SK-N-SH (cell line): Measurements from ENCODE around the gene MUC5AC. TPM values are rescaled to one million over a fixed set of nuclear protein-coding genes. Genes with fewer than 3 reads are reported as not detected.

Experiments used
- CTCF ChIA-PET: fragments of 300-600, 350-600 bp; formaldehyde crosslinking; extraction: SDS; loops from one replicate; lab custom pipeline; 2021; lab: Yijun Ruan, JAX
- POLR2A ChIA-PET: fragments of 350-600 bp; sonication (Branson Sonifier 250); formaldehyde crosslinking; extraction: SDS; loops from one replicate; lab custom pipeline; 2020; ENCODE audit warnings: antibody characterized with exemption, inconsistent platforms; lab: Yijun Ruan, JAX
- DNase-seq: peaks from one replicate; pipeline ENCODE4 v3.0.0; 2012
- H2AFZ ChIP-seq: fragments of 200-600 bp; sonication (generic); 2 replicates; pipeline ENCODE4 v1.8.1; 2016; ENCODE audit warnings: antibody characterized with exemption, mild to moderate bottlenecking, low read depth
- H3F3A ChIP-seq: fragments of 200-600 bp; sonication (generic); replicated peaks from 2 replicates; pipeline ENCODE3; 2016; ENCODE audit warnings: antibody characterized with exemption, mild to moderate bottlenecking; ENCODE audit not compliant: insufficient read depth
- H3K27ac ChIP-seq, 2 experiments: fragments of 200-500 bp in 1 of 2; fragments of 200-600 bp in 1 of 2; sonication (Bioruptor generic) in 1 of 2; sonication (generic), shearing (Covaris generic) in 1 of 2; 2 replicates each; pipeline versions ENCODE4 v1.5.1 to v1.6.1; 2014 to 2016; ENCODE audit warnings: low read depth in 2 of 2, inconsistent platforms in 1 of 2, low read length in 1 of 2, mild to moderate bottlenecking in 1 of 2, mixed read lengths in 1 of 2
- H3K27me3 ChIP-seq: fragments of 200-600 bp; sonication (generic), shearing (Covaris generic); 2 replicates; pipeline ENCODE4 v1.6.1; 2016; ENCODE audit warnings: mixed run types; ENCODE audit not compliant: insufficient read depth
- H3K36me3 ChIP-seq, 2 experiments: fragments of 200-500 bp in 1 of 2; fragments of 200-600 bp in 1 of 2; sonication (Bioruptor generic) in 1 of 2; sonication (generic) in 1 of 2; replicated peaks in 1 of 2; 2 replicates each; pipeline versions ENCODE3 to v1.5.1; 2014 to 2016; ENCODE audit warnings: low read length in 1 of 2, mild to moderate bottlenecking in 1 of 2; ENCODE audit not compliant: insufficient read depth in 2 of 2, control insufficient read depth in 1 of 2
- H3K4me1 ChIP-seq, 2 experiments: fragments of 200-500 bp in 1 of 2; fragments of 200-600 bp in 1 of 2; sonication (Bioruptor generic) in 1 of 2; sonication (generic), shearing (Covaris generic) in 1 of 2; 2 replicates each; pipeline versions ENCODE4 v1.5.1 to v1.6.1; 2014 to 2016; ENCODE audit warnings: low read depth in 1 of 2, low read length in 1 of 2, mixed run types in 1 of 2; ENCODE audit not compliant: insufficient read depth in 2 of 2, control insufficient read depth in 1 of 2
- H3K4me2 ChIP-seq: fragments of 200-600 bp; sonication (generic), shearing (Covaris generic); 2 replicates; pipeline ENCODE4 v1.6.1; 2017; ENCODE audit warnings: mixed run types
- H3K4me3 ChIP-seq, 2 experiments: fragments of 200-500 bp in 1 of 2; fragments of 200-600 bp in 1 of 2; sonication (Bioruptor generic) in 1 of 2; sonication (generic), shearing (Covaris generic) in 1 of 2; 2 replicates each; pipeline versions ENCODE4 v1.5.1 to v1.8.1; 2014 to 2016; ENCODE audit warnings: low read depth in 2 of 2, inconsistent platforms in 1 of 2, low read length in 1 of 2, mild to moderate bottlenecking in 1 of 2, mixed read lengths in 1 of 2, moderate library complexity in 1 of 2
- H3K79me2 ChIP-seq: fragments of 200-600 bp; sonication (generic); 2 replicates; pipeline ENCODE4 v1.8.1; 2017; ENCODE audit warnings: mild to moderate bottlenecking; ENCODE audit not compliant: insufficient read depth
- H3K9ac ChIP-seq: fragments of 200-600 bp; sonication (generic); 2 replicates; pipeline ENCODE4 v1.6.1; 2017; ENCODE audit warnings: mixed run types
- H3K9me2 ChIP-seq: fragments of 200-600 bp; sonication (generic); 2 replicates; pipeline ENCODE4 v1.6.1; 2017; ENCODE audit warnings: mixed run types
- H3K9me3 ChIP-seq: fragments of 200-600 bp; sonication (generic); 2 replicates; pipeline ENCODE4 v1.6.1; 2017; ENCODE audit warnings: mixed run types, mild to moderate bottlenecking, moderate library complexity
- H4K20me1 ChIP-seq: fragments of 200-600 bp; sonication (generic); 2 replicates; pipeline ENCODE4 v1.6.1; 2017; ENCODE audit warnings: mild to moderate bottlenecking, mixed run types; ENCODE audit not compliant: insufficient read depth
- ELF1 ChIP-seq: IDR thresholded peaks from 2 replicates; pipeline ENCODE4 v1.4.0; 2012
- EP300 ChIP-seq, 2 experiments: IDR thresholded peaks; 2 replicates each; pipeline versions ENCODE4 v1.4.0 to v1.6.1; 2012; ENCODE audit warnings: borderline replicate concordance in 1 of 2, low read depth in 1 of 2, low read length in 1 of 2
- EZH2phosphoT487 ChIP-seq: fragments of 200-600 bp; sonication (generic); IDR thresholded peaks from 2 replicates; pipeline ENCODE4 v1.6.1; 2017; ENCODE audit warnings: low read depth, mixed run types, mild to moderate bottlenecking, antibody characterized with exemption, moderate library complexity, borderline replicate concordance
- FOXJ3 ChIP-seq: sonication (generic); formaldehyde crosslinking; IDR thresholded peaks from 2 replicates; pipeline ENCODE4 v1.5.1; 2020; ENCODE audit warnings: mild to moderate bottlenecking, missing genetic modification reagents
- FOXM1 ChIP-seq: IDR thresholded peaks from 2 replicates; pipeline ENCODE4 v1.4.0; 2012; ENCODE audit warnings: low read depth, mild to moderate bottlenecking
- GABPA ChIP-seq: IDR thresholded peaks from 2 replicates; pipeline ENCODE4 v1.4.0; 2012; ENCODE audit warnings: low read depth, mild to moderate bottlenecking
- JUND ChIP-seq: IDR thresholded peaks from 2 replicates; pipeline ENCODE4 v1.4.0; 2012
- MAX ChIP-seq: IDR thresholded peaks from 2 replicates; pipeline ENCODE4 v1.4.0; 2012; ENCODE audit warnings: low read depth
- MEF2A ChIP-seq: IDR thresholded peaks from 2 replicates; pipeline ENCODE4 v1.4.0; 2012; ENCODE audit warnings: low read depth, borderline replicate concordance
- NFIC ChIP-seq: IDR thresholded peaks from 2 replicates; pipeline ENCODE4 v1.4.0; 2012; ENCODE audit warnings: borderline replicate concordance
- NRF1 ChIP-seq: IDR thresholded peaks from 2 replicates; pipeline ENCODE4 v1.6.1; 2012; ENCODE audit warnings: low read depth, mild to moderate bottlenecking, low read length
- REST ChIP-seq: IDR thresholded peaks from 2 replicates; pipeline ENCODE4 v1.6.1; 2012; ENCODE audit warnings: mild to moderate bottlenecking, low read depth, low read length, moderate library complexity
- SIN3A ChIP-seq: IDR thresholded peaks from 2 replicates; pipeline ENCODE4 v1.6.1; 2012; ENCODE audit warnings: low read depth, mild to moderate bottlenecking, low read length, moderate library complexity, borderline replicate concordance
- SMC3 ChIP-seq: IDR thresholded peaks from 2 replicates; pipeline ENCODE4 v1.6.1; 2012; ENCODE audit warnings: low read depth, low read length, improper control_type of control experiment
- TCF12 ChIP-seq: IDR thresholded peaks from 2 replicates; pipeline ENCODE4 v1.4.0; 2012
- TEAD4 ChIP-seq: IDR thresholded peaks from 2 replicates; pipeline ENCODE4 v1.4.0; 2012; ENCODE audit warnings: mild to moderate bottlenecking, borderline replicate concordance; ENCODE audit not compliant: insufficient read depth
- USF1 ChIP-seq: IDR thresholded peaks from 2 replicates; pipeline ENCODE4 v1.4.0; 2012; ENCODE audit warnings: low read depth, borderline replicate concordance
- USF2 ChIP-seq: fragments of 150-350 bp; IDR thresholded peaks from 2 replicates; pipeline ENCODE4 v1.6.1; 2017; ENCODE audit warnings: antibody characterized with exemption, low read length, low read depth, borderline replicate concordance
- YY1 ChIP-seq: IDR thresholded peaks from 2 replicates; pipeline ENCODE4 v1.4.0; 2012; ENCODE audit warnings: low read depth, mild to moderate bottlenecking
- WGBS: methylation state at CpG from one replicate; pipeline ENCODE4 v1.1.6; 2017; ENCODE audit warnings: low lambda C conversion rate; 5-methylcytosine and 5-hydroxymethylcytosine counted together
- polyA plus RNA-seq, 3 experiments: library from polyadenylated mRNA; depleted of rRNA; stranded (reverse); fragments of >200 nt; gene quantifications; 2 replicates each; pipeline ENCODE4 v1.2.3, GENCODE V29; 2012

MUC5AC gene
- polyA plus RNA-seq, 1 of the 3 experiments (the other 2 are of a cell fraction): not detected

GRCh38 chr11:1162491-1163311 is 4.9 kb downstream of the MUC5AC start (continued):
- TF ChIP-seq FOXM1 (no peak), SIN3A (no peak)

- ChIA-PET CTCF (no interaction called here), POLR2A (no interaction called here)
- Histone ChIP-seq H3K9me2 (no peaks in the 10 kb centered on the region), H3K4me1 (no peaks in the 10 kb centered on the region), H3K9me3 (no peaks in the 10 kb centered on the region), H3K79me2 (no peaks in the 10 kb centered on the region), H3K27ac (no peak overlapping the region), H4K20me1 (no peaks in the 10 kb centered on the region), H3F3A (no peaks in the 10 kb centered on the region), H2AFZ (no peak overlapping the region), H3K9ac (no peak overlapping the region), H3K27me3 (no peaks in the 10 kb centered on the region), H3K4me2 (no peak overlapping the region), H3K4me3 (no peak overlapping the region), H3K36me3 (no peaks in the 10 kb centered on the region)
- DNase-seq: peak; percentile 28
- 73% methylated on average over 8 of the region's 13 CpGs for WGBS
- TF ChIP-seq EP300 (IDR thresholded peaks at IDR 0.05; ENCODE audit: borderline replicate concordance in 1 of 2, low read depth in 1 of 2, low read length in 1 of 2) (no peak), EZH2phosphoT487 (no peak), USF1 (no peak), MEF2A (no peak), REST (no peak), SIN3A (no peak), NRF1 (no peak), MAX (no peak), TCF12 (no peak), ELF1 (no peak), FOXJ3 (CRISPR knock-in tag) (no peak), TEAD4 (no peak), USF2 (no peak), NFIC (no peak), YY1 (no peak), JUND (no peak), SMC3 (no peak), GABPA (no peak)
These were observed 5.7 kb downstream of the MUC5AC start for GRCh38 chr11:1163321-1163910.
